ENCODE measurements around the gene ZFP36L2.

Gene ZFP36L2

GRCh38 chr2:43223521-43224001 is 2.8 kb downstream of the ZFP36L2 start:
- peaks cover 60% of the 10 kb centered on the region for H3K4me1 ChIP-seq (ENCODE audit: control insufficient read depth, low read length)
- H3K27me3 ChIP-seq (ENCODE audit: control insufficient read depth, low read length) = no peaks in the 10 kb centered on the region
- H3K79me2 ChIP-seq (ENCODE audit: control insufficient read depth, low read length) = peaks cover 74% of the 10 kb centered on the region
- no peak for TF ChIP-seq CTCF (IDR thresholded peaks at IDR 0.05; ENCODE audit: low read depth, low read length, poor library complexity, severe bottlenecking)
- no peak for TF ChIP-seq EZH2phosphoT487 (IDR thresholded peaks at IDR 0.05; ENCODE audit: borderline replicate concordance, low read length)
- H3K27ac ChIP-seq (ENCODE audit: low read depth, low read length) = peak overlapping the region; percentile 95
- peaks cover 62% of the 10 kb centered on the region for H3F3A ChIP-seq (ENCODE audit: control insufficient read depth, insufficient read depth)
- no peaks in the 10 kb centered on the region for H3K9me2 ChIP-seq (replicated peaks; ENCODE audit: control insufficient read depth, low read length)
- H3K4me2 ChIP-seq (ENCODE audit: low read length) = peak overlapping the region; percentile 84
- H3K36me3 ChIP-seq (ENCODE audit: control insufficient read depth, low read length) = peaks cover 59% of the 10 kb centered on the region
- no peaks in the 10 kb centered on the region for H3K9me3 ChIP-seq (ENCODE audit: control insufficient read depth, insufficient read depth, low read length)
- peak overlapping the region; percentile 93 for H3K4me3 ChIP-seq (ENCODE audit: low read length)
- peaks cover 7% of the 10 kb centered on the region; the same call in 1 of the 2 replicates for H4K20me1 ChIP-seq (ENCODE audit: control insufficient read depth, insufficient read depth, low read depth, low read length)

GRCh38 chr2:43222475-43223309 is 3.7 kb downstream of the ZFP36L2 start:
- Histone ChIP-seq H3K79me2 (ENCODE audit: control insufficient read depth, low read length) (peaks cover 66% of the 10 kb centered on the region), H4K20me1 (ENCODE audit: control insufficient read depth, insufficient read depth, low read depth, low read length) (peaks cover 7% of the 10 kb centered on the region; the same call in 1 of the 2 replicates), H3K27me3 (ENCODE audit: control insufficient read depth, low read length) (no peaks in the 10 kb centered on the region), H3K27ac (ENCODE audit: low read depth, low read length) (peak overlapping the region; percentile 95), H3K9me2 (replicated peaks; ENCODE audit: control insufficient read depth, low read length) (no peaks in the 10 kb centered on the region), H3K4me3 (ENCODE audit: low read length) (peak overlapping the region; percentile 93), H3K9me3 (ENCODE audit: control insufficient read depth, insufficient read depth, low read length) (no peaks in the 10 kb centered on the region), H3K36me3 (ENCODE audit: control insufficient read depth, low read length) (peaks cover 59% of the 10 kb centered on the region), H3F3A (ENCODE audit: control insufficient read depth, insufficient read depth) (peaks cover 62% of the 10 kb centered on the region), H3K4me2 (ENCODE audit: low read length) (peak overlapping the region; percentile 84), H3K4me1 (ENCODE audit: control insufficient read depth, low read length) (peaks cover 60% of the 10 kb centered on the region)
- TF ChIP-seq EZH2phosphoT487 (IDR thresholded peaks at IDR 0.05; ENCODE audit: borderline replicate concordance, low read length) (no peak), CTCF (IDR thresholded peaks at IDR 0.05; ENCODE audit: low read depth, low read length, poor library complexity, severe bottlenecking) (no peak)

GRCh38 chr2:43221763-43222474 is 4.5 kb downstream of the ZFP36L2 start:
- Histone ChIP-seq H3K9me2 (replicated peaks; ENCODE audit: control insufficient read depth, low read length) (no peaks in the 10 kb centered on the region), H3K27ac (ENCODE audit: low read depth, low read length) (peak overlapping the region; percentile 95), H3K79me2 (ENCODE audit: control insufficient read depth, low read length) (peaks cover 58% of the 10 kb centered on the region), H3K4me3 (ENCODE audit: low read length) (peak overlapping the region; percentile 93), H3F3A (ENCODE audit: control insufficient read depth, insufficient read depth) (peaks cover 62% of the 10 kb centered on the region), H3K36me3 (ENCODE audit: control insufficient read depth, low read length) (peaks cover 56% of the 10 kb centered on the region), H3K27me3 (ENCODE audit: control insufficient read depth, low read length) (no peaks in the 10 kb centered on the region), H3K9me3 (ENCODE audit: control insufficient read depth, insufficient read depth, low read length) (no peaks in the 10 kb centered on the region), H4K20me1 (ENCODE audit: control insufficient read depth, insufficient read depth, low read depth, low read length) (peaks cover 7% of the 10 kb centered on the region; the same call in 1 of the 2 replicates), H3K4me2 (ENCODE audit: low read length) (peak overlapping the region; percentile 84), H3K4me1 (ENCODE audit: control insufficient read depth, low read length) (peaks cover 62% of the 10 kb centered on the region)
- TF ChIP-seq CTCF (IDR thresholded peaks at IDR 0.05; ENCODE audit: low read depth, low read length, poor library complexity, severe bottlenecking) = no peak
- TF ChIP-seq EZH2phosphoT487 (IDR thresholded peaks at IDR 0.05; ENCODE audit: borderline replicate concordance, low read length) = no peak

Measured in DOHH2 (cell line).